Right atrium auricular region (tissue), 2 donors: Measurements from ENCODE around the gene OR10AG1. TPM values are rescaled to one million over a fixed set of nuclear protein-coding genes. Genes with fewer than 3 reads are reported as not detected.

ENCODE experiments used
- DNase-seq: peaks from one replicate; pipeline ENCODE4 v3.0.0-alpha.2; 2019; ENCODE audit warnings: low spot score
- H3K27ac ChIP-seq, 2 donors: fragments of 200-600 bp; sonication (generic); 1 replicate in 1 of 2; 2 replicates in 1 of 2; pipeline ENCODE4 v1.5.1; 2016 to 2019
- H3K27me3 ChIP-seq, 2 donors: fragments of 200-600 bp; sonication (generic); one replicate each; pipeline versions ENCODE4 v1.5.1 to v1.6.0; 2017 to 2019
- H3K36me3 ChIP-seq: fragments of 200-600 bp; sonication (generic); one replicate; pipeline ENCODE4 v1.5.1; 2016
- H3K4me1 ChIP-seq, 2 donors: fragments of 200-600 bp; sonication (generic); one replicate each; pipeline versions ENCODE4 v1.5.1 to v1.6.0; 2017 to 2019
- H3K4me3 ChIP-seq, 2 donors: fragments of 200-600 bp; sonication (generic); 1 replicate in 1 of 2; 2 replicates in 1 of 2; pipeline ENCODE4 v1.5.1; 2017 to 2019; ENCODE audit warnings: mild to moderate bottlenecking in 1 of 2, moderate library complexity in 1 of 2
- H3K9me3 ChIP-seq, 2 donors: fragments of 200-600 bp; sonication (generic); one replicate each; pipeline ENCODE4 v1.5.1; 2019
- total RNA-seq, 2 donors: library from RNA; depleted of rRNA; stranded (reverse); fragments of >200 nt; gene quantifications; one replicate each; pipeline ENCODE4 v1.1.0, GENCODE V29; 2016
- TF ChIP-seq, protein P1 (sequence below), 2 donors: fragments of 200-600 bp; sonication (generic); IDR thresholded peaks; one replicate each; pipeline ENCODE4 v1.5.1; 2019; ENCODE audit warnings: antibody characterized with exemption in 2 of 2

OR10AG1 gene
- total RNA-seq, 2 donors from 2014 or later: not detected

- Histone ChIP-seq H3K4me3 (no peak overlapping the region), H3K9me3 (no peaks in the 10 kb centered on the region), H3K36me3 (no peaks in the 10 kb centered on the region), H3K27ac (no peak overlapping the region), H3K27me3 (no peaks in the 10 kb centered on the region), H3K4me1 (no peaks in the 10 kb centered on the region)
- TF ChIP-seq, protein P1, sequence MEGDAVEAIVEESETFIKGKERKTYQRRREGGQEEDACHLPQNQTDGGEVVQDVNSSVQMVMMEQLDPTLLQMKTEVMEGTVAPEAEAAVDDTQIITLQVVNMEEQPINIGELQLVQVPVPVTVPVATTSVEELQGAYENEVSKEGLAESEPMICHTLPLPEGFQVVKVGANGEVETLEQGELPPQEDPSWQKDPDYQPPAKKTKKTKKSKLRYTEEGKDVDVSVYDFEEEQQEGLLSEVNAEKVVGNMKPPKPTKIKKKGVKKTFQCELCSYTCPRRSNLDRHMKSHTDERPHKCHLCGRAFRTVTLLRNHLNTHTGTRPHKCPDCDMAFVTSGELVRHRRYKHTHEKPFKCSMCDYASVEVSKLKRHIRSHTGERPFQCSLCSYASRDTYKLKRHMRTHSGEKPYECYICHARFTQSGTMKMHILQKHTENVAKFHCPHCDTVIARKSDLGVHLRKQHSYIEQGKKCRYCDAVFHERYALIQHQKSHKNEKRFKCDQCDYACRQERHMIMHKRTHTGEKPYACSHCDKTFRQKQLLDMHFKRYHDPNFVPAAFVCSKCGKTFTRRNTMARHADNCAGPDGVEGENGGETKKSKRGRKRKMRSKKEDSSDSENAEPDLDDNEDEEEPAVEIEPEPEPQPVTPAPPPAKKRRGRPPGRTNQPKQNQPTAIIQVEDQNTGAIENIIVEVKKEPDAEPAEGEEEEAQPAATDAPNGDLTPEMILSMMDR (IDR thresholded peaks at IDR 0.05): no peak
- no peak for DNase-seq
Observed at GRCh38 chr11:55966391-55966790, 3.4 kb downstream of the OR10AG1 start.

DNA sequence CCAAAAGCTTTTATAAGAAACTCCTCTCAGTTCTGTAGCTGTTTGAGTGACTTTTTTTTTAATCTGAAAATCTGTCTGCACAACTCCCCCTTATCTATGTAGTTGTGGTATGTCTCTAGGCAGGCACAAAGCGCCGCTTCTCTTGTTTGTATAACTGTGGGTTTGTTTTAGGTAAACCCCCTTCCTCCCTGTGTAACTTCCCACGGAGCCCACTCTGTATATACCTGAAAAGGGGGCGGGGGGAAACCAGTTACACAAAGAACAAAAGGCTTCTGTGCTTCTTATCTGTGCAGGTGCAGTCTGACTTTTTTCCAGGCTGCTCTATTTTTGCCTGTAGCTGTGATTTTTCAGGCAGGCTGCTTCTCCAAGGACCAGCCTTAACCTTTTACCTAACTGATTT, 13.2 kb downstream of the OR10AG1 start:
- no peak overlapping the region for H3K4me3 ChIP-seq
- no peaks in the 10 kb centered on the region for H3K36me3 ChIP-seq
- TF ChIP-seq, protein P1 (IDR thresholded peaks at IDR 0.05): no peak
- H3K27ac ChIP-seq: no peak overlapping the region
- H3K27me3 ChIP-seq: no peaks in the 10 kb centered on the region
- H3K4me1 ChIP-seq: no peaks in the 10 kb centered on the region
- no peak for DNase-seq
- no peaks in the 10 kb centered on the region for H3K9me3 ChIP-seq

- no peaks in the 10 kb centered on the region for H3K9me3 ChIP-seq
- H3K4me1 ChIP-seq: no peaks in the 10 kb centered on the region
- H3K36me3 ChIP-seq: no peaks in the 10 kb centered on the region
- no peaks in the 10 kb centered on the region for H3K27me3 ChIP-seq
- no peak overlapping the region for H3K4me3 ChIP-seq
- TF ChIP-seq, protein P1 (IDR thresholded peaks at IDR 0.05): no peak
- no peak overlapping the region for H3K27ac ChIP-seq
- DNase-seq: no peak
Observed at GRCh38 chr11:55949330-55949729, 20.4 kb downstream of the OR10AG1 start.

GRCh38 chr11:55942785-55943392, 26.9 kb downstream of the OR10AG1 start:
- no peak for DNase-seq
- TF ChIP-seq, protein P1 (IDR thresholded peaks at IDR 0.05): peak; percentile 18 to 59
- no peaks in the 10 kb centered on the region for H3K4me1 ChIP-seq
- H3K36me3 ChIP-seq: no peaks in the 10 kb centered on the region
- H3K9me3 ChIP-seq: no peaks in the 10 kb centered on the region
- H3K27me3 ChIP-seq: no peaks in the 10 kb centered on the region
- H3K4me3 ChIP-seq: no peak overlapping the region
- H3K27ac ChIP-seq: no peak overlapping the region

DNA sequence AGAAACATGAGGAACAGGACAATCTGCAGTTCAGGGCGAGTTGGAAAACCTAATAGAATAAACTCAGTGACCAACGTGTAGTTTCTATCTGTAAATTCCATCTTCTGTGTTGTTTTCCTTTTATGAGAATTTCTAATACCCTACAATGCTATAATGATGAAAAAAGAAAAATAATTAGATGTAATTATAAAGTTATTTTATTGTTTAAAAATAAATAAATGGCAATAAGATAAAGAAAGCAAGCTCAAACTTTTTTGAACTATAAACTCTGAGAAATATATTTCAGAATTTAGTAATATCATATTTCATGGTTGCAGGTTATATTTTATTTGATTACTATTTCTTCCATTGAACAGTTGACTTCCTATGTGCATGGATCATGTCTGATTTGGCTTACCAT, 33.4 kb downstream of the OR10AG1 start, which contains the start of gene OR5I1:
OR5I1 (minus strand) TSS at position 101 of the 400 bp plus-strand sequence; CDS start at position 101, 0 bp downstream.
- Histone ChIP-seq H3K4me1 (no peaks in the 10 kb centered on the region), H3K9me3 (no peaks in the 10 kb centered on the region), H3K36me3 (no peaks in the 10 kb centered on the region), H3K27me3 (no peaks in the 10 kb centered on the region), H3K4me3 (no peak within 1 kb of the TSS), H3K27ac (no peak within 1 kb of the TSS)
- DNase-seq: no peak
- TF ChIP-seq, protein P1 (IDR thresholded peaks at IDR 0.05): no peak

DNA sequence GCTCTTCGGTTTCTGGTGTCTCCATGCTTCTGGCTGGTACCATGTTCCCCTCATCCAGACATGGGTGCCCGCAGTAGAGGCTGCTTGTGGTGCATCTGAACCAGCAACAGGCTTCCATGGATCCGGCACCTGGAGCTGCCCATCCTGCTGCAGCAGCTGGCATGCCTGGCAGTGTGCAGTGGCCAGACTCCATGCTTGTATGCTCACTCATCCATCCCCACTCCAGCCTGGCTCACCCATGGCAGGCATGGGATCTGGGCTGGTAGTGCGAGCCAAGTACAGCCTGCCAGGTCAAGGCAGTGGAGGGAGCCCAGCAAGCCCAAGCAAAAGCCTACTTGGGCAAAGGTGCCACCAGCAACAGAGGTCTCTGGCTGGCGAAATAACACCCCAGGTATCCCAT, 49.2 kb downstream of the OR10AG1 start:
- H3K27ac ChIP-seq: no peak overlapping the region
- TF ChIP-seq, protein P1 (IDR thresholded peaks at IDR 0.05): no peak
- H3K9me3 ChIP-seq: no peaks in the 10 kb centered on the region
- no peaks in the 10 kb centered on the region for H3K4me1 ChIP-seq
- no peak overlapping the region for H3K4me3 ChIP-seq
- H3K27me3 ChIP-seq: no peaks in the 10 kb centered on the region
- no peaks in the 10 kb centered on the region for H3K36me3 ChIP-seq
- DNase-seq: no peak
